ENCODE measurements around the gene GPR61.

GPR61 gene

DNA sequence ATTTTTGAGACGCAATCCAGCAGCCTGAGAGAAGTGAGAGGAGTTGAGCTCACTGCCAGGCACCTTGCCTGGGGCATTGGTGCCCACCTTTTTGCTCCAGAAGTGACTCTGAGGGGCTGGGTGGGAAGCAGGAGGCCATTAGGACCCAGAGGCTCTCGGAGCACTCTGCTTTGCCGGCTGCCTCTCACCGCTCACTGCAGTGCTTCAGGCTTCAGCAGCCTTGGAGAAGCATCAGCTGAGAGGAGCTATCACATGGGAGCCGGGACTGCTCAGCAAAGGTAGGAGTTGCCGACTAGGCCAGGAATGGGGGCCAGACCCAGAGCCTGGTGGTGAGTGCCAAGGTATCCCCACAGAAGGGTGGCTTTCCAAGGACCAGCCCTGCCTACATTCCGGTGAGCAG, at the start of gene GPR61:
Gene GPR61 (plus strand): TSS at position 197 of the 400 bp plus-strand sequence. CDS start 3,151 bp downstream, outside the sequence.
- no peak for DNase-seq

DNA sequence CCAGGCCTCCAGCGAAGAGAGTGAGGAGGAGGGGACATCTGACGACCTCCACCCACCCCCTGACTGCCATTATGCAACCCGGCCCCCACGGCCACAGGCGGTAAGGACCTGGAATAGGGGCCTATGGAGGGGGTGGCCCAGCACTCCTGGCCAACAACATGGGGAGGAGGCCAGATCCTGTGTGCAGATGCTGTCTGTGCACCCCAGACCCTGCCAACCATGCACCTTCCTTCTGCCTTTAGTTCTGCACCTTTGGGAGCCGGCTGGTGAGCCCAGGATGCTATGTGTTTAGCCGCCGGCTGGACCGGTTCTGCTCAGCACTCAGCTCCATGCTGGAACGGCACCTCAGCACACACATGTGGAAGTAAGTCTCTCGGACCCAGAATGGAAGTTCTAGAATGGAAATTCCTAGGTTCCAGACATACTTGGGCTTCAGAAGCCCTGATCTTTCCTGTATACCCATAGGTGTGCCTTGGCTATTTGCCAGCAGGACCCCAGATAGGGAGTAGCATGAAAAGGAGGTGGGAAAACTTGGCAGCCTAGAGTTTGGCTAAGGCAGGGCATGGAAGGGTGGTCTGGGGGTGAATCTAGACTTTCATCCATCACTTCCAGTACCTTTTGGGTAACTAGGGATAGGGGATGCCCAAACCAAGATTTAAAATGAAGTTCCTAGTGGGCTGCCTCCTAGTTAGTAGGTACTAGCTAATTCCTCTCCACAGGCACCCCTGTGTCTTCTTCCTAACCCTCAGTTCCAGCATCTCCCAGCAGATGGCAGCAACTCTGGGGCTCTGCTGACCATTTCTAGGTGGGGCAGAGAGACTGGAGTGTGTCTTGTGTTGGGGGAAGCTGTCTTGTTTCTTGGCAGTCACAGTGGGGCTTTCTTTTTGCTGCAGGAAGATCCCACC, 49.4 kb upstream of the GPR61 start:
- no peak for DNase-seq

DNA sequence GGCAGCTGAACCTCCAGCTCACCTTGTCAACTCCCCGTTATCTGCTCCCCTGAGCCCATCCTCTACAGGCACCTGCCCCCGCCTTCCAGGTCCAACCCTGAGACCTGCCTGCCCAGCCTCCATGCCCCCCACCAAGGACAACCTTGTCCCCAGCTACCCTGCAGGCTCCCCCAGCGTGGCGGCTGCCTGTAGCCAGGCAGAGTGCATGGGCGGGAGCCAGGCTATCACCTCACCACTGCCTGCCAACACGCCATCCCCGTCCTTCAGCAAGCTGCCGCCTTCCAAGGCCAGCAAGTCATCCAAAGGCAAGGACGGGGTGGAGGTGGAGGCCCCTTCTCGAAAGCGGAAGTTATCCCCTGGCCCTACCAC, 48.8 kb upstream of the GPR61 start:
- DNase-seq = no peak

DNA sequence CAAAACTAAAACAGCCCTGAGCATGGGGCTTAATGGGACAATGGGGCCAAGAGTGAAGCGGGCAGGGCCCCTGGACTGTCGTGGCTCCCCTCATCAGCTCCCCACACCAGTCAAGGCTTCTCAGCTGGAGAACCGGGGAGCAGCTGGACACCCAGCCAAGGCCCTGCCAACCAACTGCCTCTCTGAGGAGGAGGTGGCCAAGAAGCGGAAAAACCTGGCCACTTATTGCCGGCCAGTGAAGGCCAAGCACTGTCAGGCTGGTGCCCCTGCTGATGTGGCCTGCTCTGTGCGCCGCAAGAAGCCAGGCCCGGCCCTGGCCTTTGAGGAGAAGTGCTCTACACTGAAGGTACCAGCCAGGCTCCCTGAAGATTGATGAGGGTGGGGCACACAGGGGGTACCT, 48.3 kb upstream of the GPR61 start:
- DNase-seq = no peak

DNA sequence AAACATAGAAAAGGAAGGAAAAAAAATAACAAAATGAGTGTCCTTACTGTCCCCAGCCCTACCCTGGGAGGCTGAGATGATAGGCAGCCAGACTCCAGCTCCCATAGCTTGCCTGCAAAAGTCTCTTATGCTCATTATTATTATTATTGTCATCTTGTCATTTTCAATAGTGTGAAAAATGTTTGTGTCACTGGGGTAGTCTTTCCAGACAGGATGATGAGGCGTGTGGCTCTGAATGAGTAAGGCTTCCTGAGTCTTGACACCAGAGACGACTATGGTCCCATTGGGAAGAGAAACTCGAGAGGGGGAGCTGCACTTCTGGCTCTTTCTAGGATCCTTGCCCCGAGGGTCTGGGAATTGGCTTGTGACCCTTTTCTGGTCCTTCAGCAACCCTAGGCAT, 46.9 kb upstream of the GPR61 start:
- no peak for DNase-seq

- DNase-seq = no peak
Measured at GRCh38 chr1:109493227-109493626, 46.4 kb upstream of the GPR61 start.

GRCh38 chr1:109493805-109494539, 45.7 kb upstream of the GPR61 start, which contains the start of gene CYB561D1:
TSS of gene CYB561D1 (plus strand) at chr1:109494094. CDS start at chr1:109494140, 46 bp downstream.
- no peak for DNase-seq

DNA sequence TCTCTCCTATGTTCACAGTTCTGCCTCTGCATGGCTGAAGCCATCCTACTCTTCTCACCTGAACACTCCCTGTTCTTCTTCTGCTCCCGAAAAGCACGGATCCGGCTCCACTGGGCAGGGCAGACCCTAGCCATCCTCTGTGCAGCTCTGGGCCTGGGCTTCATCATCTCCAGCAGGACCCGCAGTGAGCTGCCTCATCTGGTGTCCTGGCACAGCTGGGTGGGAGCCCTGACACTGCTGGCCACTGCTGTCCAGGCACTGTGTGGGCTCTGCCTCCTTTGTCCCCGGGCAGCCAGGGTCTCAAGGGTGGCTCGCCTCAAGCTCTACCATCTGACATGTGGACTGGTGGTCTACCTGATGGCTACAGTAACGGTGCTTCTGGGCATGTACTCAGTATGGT, 43.9 kb upstream of the GPR61 start:
- no peak for DNase-seq

DNA sequence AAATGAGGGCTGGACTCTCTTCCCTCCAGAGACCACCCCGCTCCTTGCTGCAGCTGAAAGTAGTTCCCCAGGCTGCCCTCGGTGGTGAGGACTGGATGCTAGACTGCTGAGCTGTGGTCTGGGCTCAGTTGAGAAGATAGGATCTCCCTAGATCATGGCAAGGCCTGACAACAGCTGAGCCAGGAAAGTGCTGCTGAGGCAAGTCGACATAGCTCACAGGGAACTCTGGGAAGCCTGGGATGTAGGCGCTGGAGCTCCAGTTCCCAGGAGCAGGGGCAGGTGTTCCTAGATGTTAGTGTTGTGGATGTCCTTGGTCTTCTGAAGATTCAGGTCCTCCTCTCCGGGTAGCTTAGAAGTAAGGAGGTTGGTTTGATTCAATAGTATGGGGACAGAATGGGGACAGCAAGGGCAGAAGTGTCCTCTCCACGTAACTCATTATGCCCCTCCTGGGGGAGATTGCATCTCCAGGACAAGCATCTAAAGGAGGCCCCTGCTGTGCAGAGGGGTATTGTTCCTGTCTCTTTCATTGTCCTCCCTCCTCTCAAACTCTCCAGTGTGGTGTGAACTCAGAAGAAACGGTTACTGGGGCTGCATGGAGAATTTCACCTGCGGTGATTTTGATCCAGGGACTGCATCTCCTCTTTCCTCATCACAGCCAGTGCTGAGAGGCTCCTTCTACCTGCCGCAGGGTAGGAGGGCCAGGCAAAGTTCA, 42.1 kb upstream of the GPR61 start:
- DNase-seq = no peak

- no peak for DNase-seq
Measured at GRCh38 chr1:109498161-109498801, 41.4 kb upstream of the GPR61 start.

DNA sequence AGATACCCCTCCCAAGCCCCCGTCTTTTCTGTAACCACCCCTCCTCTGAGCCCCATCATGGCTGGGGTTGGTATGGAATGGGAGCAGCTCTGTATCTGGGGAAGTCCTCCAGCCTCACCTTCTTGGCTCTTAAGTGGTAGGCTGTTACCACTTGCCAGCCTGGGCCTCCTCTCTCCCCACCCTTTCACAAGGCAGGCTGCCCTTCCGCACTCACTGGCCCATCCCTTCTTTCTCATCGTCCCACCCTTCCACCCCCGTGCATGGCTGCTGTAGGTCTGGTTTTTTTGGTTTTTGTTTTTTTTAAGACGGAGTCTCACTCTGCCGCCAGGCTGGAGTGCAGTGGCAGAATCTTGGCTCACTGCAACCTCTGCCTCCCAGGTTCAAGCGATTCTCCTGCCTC, 40.6 kb upstream of the GPR61 start:
- DNase-seq = no peak

- no peak for DNase-seq
Measured at GRCh38 chr1:109499661-109500536, 39.8 kb upstream of the GPR61 start.

GRCh38 chr1:109500941-109501381, 38.7 kb upstream of the GPR61 start:
- DNase-seq = no peak

- no peak for DNase-seq
Measured at GRCh38 chr1:109501644-109502363, 37.9 kb upstream of the GPR61 start.

- no peak for DNase-seq
Measured at GRCh38 chr1:109502364-109502851, 37.3 kb upstream of the GPR61 start.

- no peak for DNase-seq
Measured at GRCh38 chr1:109503935-109504334, 35.7 kb upstream of the GPR61 start.

DNA sequence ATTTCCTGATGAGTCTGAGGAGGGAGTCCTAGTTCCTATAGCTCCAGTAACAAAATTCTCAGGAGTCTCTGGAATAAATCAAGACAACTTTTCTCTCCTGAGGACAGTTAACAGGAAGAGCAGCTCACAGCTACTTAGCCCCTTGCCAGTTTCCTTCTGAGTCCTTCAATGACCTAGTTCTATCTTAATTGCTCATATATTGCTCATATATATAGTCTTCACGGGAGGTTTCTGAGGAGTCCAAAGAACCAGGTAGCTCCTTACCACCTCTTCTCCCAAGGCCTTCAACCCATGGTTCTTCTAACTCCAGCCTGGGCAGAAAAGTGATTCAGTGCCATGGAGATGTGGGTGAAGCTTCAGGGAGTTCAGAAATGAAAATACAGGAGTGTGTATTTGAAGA, 34.7 kb upstream of the GPR61 start:
- no peak for DNase-seq

DNA sequence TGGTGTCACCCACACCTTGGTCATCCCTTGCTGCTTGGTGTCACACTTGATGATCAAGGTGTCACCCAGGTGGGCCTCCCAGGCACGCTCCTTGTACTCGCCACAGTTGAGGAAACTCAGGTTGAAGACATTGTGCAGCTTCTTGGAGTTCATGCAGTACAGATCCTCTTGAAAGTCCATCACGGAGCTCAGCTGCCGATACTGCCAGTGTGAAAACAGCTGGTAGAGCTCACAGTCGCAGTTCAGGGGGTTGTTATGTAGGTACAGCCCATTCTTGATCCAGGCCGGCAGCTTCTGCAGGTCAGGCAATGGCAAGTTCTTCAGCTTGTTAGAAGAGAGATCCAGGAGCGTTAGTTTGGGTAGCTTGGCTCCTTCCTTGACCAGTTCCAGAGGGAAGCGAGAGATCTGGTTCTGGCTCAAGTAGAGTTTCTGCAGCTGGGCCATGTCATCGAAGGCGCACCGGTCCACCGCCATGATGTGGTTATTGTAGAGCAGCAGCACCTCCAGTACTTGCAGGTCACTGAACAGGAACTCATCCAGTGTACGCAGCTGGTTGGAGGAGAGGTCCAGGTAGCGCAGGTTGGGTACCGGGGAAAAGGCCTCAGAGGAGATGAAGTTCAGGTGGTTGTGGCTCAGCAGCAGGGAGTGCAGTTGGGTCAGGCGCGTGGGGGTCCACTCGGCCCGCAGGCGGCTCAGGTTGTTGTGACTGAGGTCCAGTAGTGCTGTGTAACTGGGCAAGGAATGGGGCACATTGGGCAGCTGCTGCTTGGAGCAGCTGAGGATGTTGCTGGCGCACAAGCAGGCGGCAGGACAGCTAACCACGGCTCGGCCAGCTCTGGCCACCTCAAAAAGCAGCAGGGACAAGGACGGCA, 31.4 kb upstream of the GPR61 start:
- DNase-seq = no peak

- no peak for DNase-seq
Measured at GRCh38 chr1:109508873-109509175, 30.8 kb upstream of the GPR61 start.
